Small intestine (tissue), 7 donors: ENCODE results near the gene PADI2. TPM values are rescaled to one million over a fixed set of nuclear protein-coding genes. Genes with fewer than 3 reads are reported as not detected.
"Not testable (repeated sequence)": the region's sequence is repeated elsewhere in the genome, so short reads cannot be mapped to it uniquely, and the experiment has no call there.

Source experiments
- DNase-seq, 2 donors: peaks; one replicate each; pipeline versions ENCODE4 v3.0.0 to v3.0.0-alpha.2; 2013
- FAIRE-seq: peaks from 2 replicates; lab custom pipeline; 2012; peaks lifted over from hg19 to GRCh38; lab: Jason Lieb, UNC
- H3K27ac ChIP-seq, 3 donors: one replicate each; pipeline ENCODE4 v1.5.1; 2013; ENCODE audit warnings: low read length in 2 of 3, mild to moderate bottlenecking in 2 of 3, control low read depth in 1 of 3, inconsistent platforms in 1 of 3, low read depth in 1 of 3, moderate library complexity in 1 of 3
- H3K27me3 ChIP-seq, 3 donors: one replicate each; pipeline ENCODE4 v1.6.1; 2013; ENCODE audit warnings: low read length in 3 of 3, inconsistent platforms in 1 of 3; ENCODE audit not compliant: control insufficient read depth in 3 of 3, insufficient read depth in 3 of 3
- H3K36me3 ChIP-seq, 3 donors: one replicate each; pipeline ENCODE4 v1.6.1; 2013; ENCODE audit warnings: low read length in 3 of 3, inconsistent platforms in 1 of 3, low read depth in 1 of 3, mild to moderate bottlenecking in 1 of 3, moderate library complexity in 1 of 3; ENCODE audit not compliant: control insufficient read depth in 3 of 3, insufficient read depth in 2 of 3
- H3K4me1 ChIP-seq, 3 donors: one replicate each; pipeline ENCODE4 v1.6.1; 2013; ENCODE audit warnings: low read length in 2 of 3, inconsistent platforms in 1 of 3, low read depth in 1 of 3, mild to moderate bottlenecking in 1 of 3, moderate library complexity in 1 of 3; ENCODE audit not compliant: control insufficient read depth in 3 of 3, insufficient read depth in 2 of 3
- H3K4me3 ChIP-seq, 3 donors: one replicate each; pipeline ENCODE4 v1.5.1; 2013; ENCODE audit warnings: low read length in 3 of 3, control low read depth in 1 of 3, inconsistent platforms in 1 of 3, low read depth in 1 of 3, mild to moderate bottlenecking in 1 of 3, moderate library complexity in 1 of 3
- H3K9me3 ChIP-seq, 2 donors: one replicate each; pipeline ENCODE4 v1.6.1; 2013; ENCODE audit warnings: low read depth in 1 of 2, low read length in 1 of 2; ENCODE audit not compliant: control insufficient read depth in 2 of 2, insufficient read depth in 1 of 2
- WGBS, 3 donors: extraction: QIAGEN DNeasy Blood & Tissue Kit; methylation state at CpG; one replicate each; pipeline ENCODE4 v1.1.7; 2013; 5-methylcytosine and 5-hydroxymethylcytosine counted together
- polyA plus RNA-seq, 4 donors: library from polyadenylated mRNA; stranded (reverse) in 3 of 4; unstranded in 1 of 4; fragments of 200-250 nt in 3 of 4; fragments of 120-200 nt in 1 of 4; gene quantifications; one replicate each; pipeline versions ENCODE4 v1.2.1 to v1.2.3, GENCODE V29; 2013
- donor health status: healthy with polysubstance abuse.
- donor health status: control.
- donor health status: control.
- donor health status: Bipolar disorder and iron deficiency.
- donor health status: healthy.

PADI2 gene
- polyA plus RNA-seq, 4 donors = 0.28 to 95.2 (median 0.54) TPM; not detected in 1

- Histone ChIP-seq H3K4me3 (no peak overlapping the region), H3K27me3 (no peaks in the 10 kb centered on the region), H3K36me3 (peaks cover 0 to 9% (median 0%) of the 10 kb centered on the region in 3 donors), H3K27ac (no peak overlapping the region), H3K9me3 (peaks cover 0 to 7% of the 10 kb centered on the region in 2 donors), H3K4me1 (peaks cover 0 to 3% (median 0%) of the 10 kb centered on the region in 3 donors)
- WGBS, 3 donors = 80 to 84% (median 82%) methylated on average over 12 of the region's 12 CpGs
- FAIRE-seq (no peak), DNase-seq (no peak)
These were observed 50.5 kb downstream of the PADI2 start for GRCh38 chr1:17068789-17069188.

DNA sequence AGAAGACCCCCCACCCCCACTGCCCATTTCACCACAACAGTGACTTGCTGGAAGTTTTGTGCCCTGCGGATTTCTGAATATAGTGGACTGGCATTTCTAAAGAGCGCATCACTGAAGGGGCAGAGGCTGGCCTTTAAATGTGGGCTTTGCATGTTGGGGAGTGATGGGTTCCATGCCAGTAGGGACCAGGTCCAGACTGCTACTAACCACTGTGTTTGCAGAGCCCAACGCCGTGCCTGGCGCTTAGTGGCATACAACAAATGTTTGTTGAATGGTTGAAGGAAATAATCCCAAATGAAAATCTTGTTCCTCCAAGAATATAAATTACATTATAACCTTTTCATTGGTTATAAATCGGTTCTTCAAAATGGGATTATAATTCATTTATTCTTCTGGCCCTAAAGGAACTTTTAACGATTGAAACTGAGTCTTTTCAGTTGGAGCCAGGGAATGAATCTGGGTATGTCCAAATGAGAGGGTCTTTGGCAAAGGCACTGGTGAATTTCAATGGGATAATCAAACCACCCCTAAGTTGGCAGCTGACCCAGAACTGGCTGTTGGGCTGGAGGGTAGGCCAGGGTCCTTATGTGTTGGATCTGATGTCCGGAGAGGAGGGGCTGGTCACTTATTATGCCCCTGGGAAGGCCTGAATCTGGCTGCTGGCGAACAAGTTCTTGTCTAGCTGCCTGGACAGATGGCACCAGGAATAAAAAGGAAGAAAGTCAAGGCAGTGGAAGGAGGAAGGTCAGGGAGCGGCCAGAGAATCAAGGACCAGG is 51.6 kb downstream of the PADI2 start:
- Histone ChIP-seq H3K27ac (no peak overlapping the region), H3K36me3 (peaks cover 0 to 9% (median 0%) of the 10 kb centered on the region in 3 donors), H3K9me3 (peaks cover 0 to 7% of the 10 kb centered on the region in 2 donors), H3K27me3 (no peaks in the 10 kb centered on the region), H3K4me3 (no peak overlapping the region), H3K4me1 (peaks cover 0 to 3% (median 0%) of the 10 kb centered on the region in 3 donors)
- 80 to 85% (median 83%) methylated on average over 10 of the region's 10 CpGs for WGBS, 3 donors
- FAIRE-seq (no peak), DNase-seq (no peak)

DNA sequence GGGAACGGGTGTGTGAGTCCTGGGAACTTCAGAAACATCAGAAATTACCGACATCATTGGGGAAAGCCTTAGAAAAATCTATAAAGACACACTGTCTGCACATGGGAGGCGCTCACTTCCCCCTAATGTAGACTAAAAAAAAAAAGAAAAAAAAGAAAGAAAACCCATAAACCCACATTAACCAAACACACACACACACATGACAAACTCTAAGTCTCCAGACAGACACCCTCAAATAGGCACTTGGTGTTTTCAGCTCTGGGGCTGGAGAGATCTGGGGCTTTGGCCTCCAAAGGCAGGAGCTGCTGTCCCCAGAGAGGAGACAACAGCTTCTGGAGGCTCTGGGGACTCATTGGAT is 52.2 kb downstream of the PADI2 start:
- Histone ChIP-seq H3K4me3 (no peak overlapping the region), H3K9me3 (peaks cover 0 to 7% of the 10 kb centered on the region in 2 donors), H3K4me1 (peaks cover 0 to 3% (median 0%) of the 10 kb centered on the region in 3 donors), H3K36me3 (peaks cover 0 to 9% (median 0%) of the 10 kb centered on the region in 3 donors), H3K27ac (no peak overlapping the region), H3K27me3 (no peaks in the 10 kb centered on the region)
- 65 to 73% (median 69%) methylated on average over 3 of the region's 3 CpGs for WGBS, 3 donors
- FAIRE-seq = no peak
- DNase-seq = no peak

DNA sequence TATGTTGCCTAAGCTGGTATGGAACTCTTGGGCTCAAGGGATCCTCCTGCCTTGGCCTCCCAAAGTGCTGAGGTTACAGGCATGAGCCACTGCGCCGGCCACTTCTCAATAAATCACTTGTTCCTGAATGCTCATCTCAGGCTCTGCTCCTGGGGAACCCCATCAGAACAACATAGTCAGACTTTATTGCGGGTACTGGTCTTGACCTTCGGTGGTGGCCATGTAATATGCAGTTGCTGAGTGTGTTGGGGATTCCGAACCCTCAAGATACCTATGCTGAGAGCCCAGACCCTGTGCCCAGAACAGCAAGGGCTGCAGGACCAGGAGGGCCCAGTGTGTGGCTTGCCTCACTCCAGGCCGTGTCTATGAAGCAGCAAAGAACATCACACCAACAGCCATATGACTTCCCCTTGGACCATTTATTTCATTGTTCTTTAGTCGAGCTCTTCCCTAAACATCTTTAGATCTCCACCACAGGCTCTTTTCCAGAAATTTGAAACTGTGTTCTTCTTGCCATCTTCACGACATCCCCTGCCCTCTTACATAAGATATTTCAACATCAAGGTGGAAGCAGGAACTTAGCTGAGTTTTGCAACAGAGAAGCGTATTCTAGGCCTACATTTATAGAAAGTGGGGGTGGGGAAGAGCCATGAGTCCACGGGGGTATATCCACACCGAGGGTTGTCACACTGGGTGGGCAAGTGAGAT is 52.7 kb downstream of the PADI2 start:
- Histone ChIP-seq H3K4me1 (peaks cover 0 to 3% (median 0%) of the 10 kb centered on the region in 3 donors), H3K27me3 (no peaks in the 10 kb centered on the region), H3K36me3 (peaks cover 0 to 6% (median 0%) of the 10 kb centered on the region in 3 donors), H3K9me3 (peaks cover 0 to 7% of the 10 kb centered on the region in 2 donors), H3K4me3 (no peak overlapping the region), H3K27ac (no peak overlapping the region)
- FAIRE-seq (no peak), DNase-seq (no peak)
- WGBS, 3 donors = 77 to 83% (median 82%) methylated on average over 11 of the region's 11 CpGs

- WGBS, 3 donors = 80 to 85% (median 84%) methylated on average over 7 of the region's 7 CpGs
- H3K27me3 ChIP-seq = no peaks in the 10 kb centered on the region
- peaks cover 0 to 6% (median 0%) of the 10 kb centered on the region in 3 donors for H3K36me3 ChIP-seq
- FAIRE-seq (no peak), DNase-seq (no peak)
- H3K9me3 ChIP-seq = peaks cover 0 to 7% of the 10 kb centered on the region in 2 donors
- H3K27ac ChIP-seq = no peak overlapping the region
- peaks cover 0 to 3% (median 0%) of the 10 kb centered on the region in 3 donors for H3K4me1 ChIP-seq
- H3K4me3 ChIP-seq = no peak overlapping the region
These were observed 53.6 kb downstream of the PADI2 start for GRCh38 chr1:17065666-17066065.

DNA sequence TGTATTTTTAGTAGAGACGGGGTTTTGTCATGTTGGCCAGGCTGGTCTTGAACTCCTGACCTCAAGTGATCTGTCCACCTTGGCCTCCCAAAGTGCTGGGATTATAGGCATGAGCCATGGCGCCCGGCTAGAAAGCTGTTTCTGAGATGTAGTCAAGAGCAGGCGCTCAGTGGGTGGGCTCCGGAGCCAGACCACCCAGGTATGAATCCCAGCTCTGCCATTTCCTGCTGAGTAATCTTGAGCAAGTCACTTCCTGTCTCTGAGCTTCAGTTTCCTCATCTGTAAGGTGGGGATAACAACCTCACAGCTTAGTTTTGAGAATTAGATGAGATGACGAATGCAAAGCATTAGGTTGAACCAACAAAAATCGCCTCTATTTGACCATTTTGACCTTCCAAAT is 56.5 kb downstream of the PADI2 start:
- H3K27ac ChIP-seq, H3K9me3 ChIP-seq, DNase-seq, H3K27me3 ChIP-seq, H3K4me1 ChIP-seq, H3K4me3 ChIP-seq, H3K36me3 ChIP-seq, FAIRE-seq: not testable (repeated sequence)
- WGBS, 3 donors = 80 to 81% (median 80%) methylated on average over 7 of the region's 7 CpGs

- FAIRE-seq = no peak
- WGBS, 3 donors = 57 to 86% (median 83%) methylated on average over 2 of the region's 2 CpGs
These were observed 57.4 kb downstream of the PADI2 start for GRCh38 chr1:17061892-17062291.

DNA sequence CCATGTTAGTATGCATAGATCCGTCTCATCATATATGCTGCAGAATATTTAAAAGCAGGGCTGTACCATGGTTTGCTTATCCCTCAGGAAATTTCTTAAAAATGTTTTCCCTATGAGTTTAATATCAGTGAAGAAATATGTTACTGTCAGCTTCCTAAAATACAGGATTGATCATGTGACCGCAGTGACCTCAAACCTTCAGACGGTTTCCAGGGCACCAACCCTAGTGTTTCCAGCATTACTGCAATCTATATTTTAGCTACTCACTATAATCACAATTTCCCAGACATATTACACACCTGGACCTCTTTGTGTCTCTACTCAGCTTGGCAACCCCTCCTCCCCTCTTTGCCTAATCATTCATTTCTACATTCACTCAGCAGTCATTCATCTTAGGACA is 57.8 kb downstream of the PADI2 start:
- 72 to 79% (median 78%) methylated on average over 3 of the region's 3 CpGs for WGBS, 3 donors
- DNase-seq = no peak
- Histone ChIP-seq H3K9me3 (peaks cover 0 to 7% of the 10 kb centered on the region in 2 donors), H3K36me3 (no peaks in the 10 kb centered on the region), H3K4me1 (peaks cover 0 to 3% (median 0%) of the 10 kb centered on the region in 3 donors), H3K4me3 (no peak overlapping the region), H3K27ac (no peak overlapping the region), H3K27me3 (no peaks in the 10 kb centered on the region)
- no peak for FAIRE-seq

More at GRCh38 chr1:17061892-17062291, 57.4 kb downstream of the PADI2 start:
- no peak overlapping the region for H3K27ac ChIP-seq
- DNase-seq = no peak
- no peaks in the 10 kb centered on the region for H3K36me3 ChIP-seq
- H3K4me1 ChIP-seq = peaks cover 0 to 3% (median 0%) of the 10 kb centered on the region in 3 donors
- H3K4me3 ChIP-seq = no peak overlapping the region
- no peaks in the 10 kb centered on the region for H3K27me3 ChIP-seq
- peaks cover 0 to 7% of the 10 kb centered on the region in 2 donors for H3K9me3 ChIP-seq
